Naive thymus-derived CD8-positive, alpha-beta T cell (primary cell): ENCODE results near the gene VWF. TPM values are rescaled to one million over a fixed set of nuclear protein-coding genes. Genes with fewer than 3 reads are reported as not detected.
A peak's percentile ranks its signal among the peaks of the same experiment; 100 is the strongest.

Experiments
- ATAC-seq, 2 donors: fragments of 150-1000 bp; cut with Tn5 transposase in 1 of 2; sonication (Bioruptor Pico), chemical (Tn5 transposase) in 1 of 2; 1 replicate in 1 of 2; 2 replicates in 1 of 2; pipeline ENCODE4 v1.10.0; 2021; ENCODE audit warnings: mild to moderate bottlenecking in 2 of 2, moderate library complexity in 2 of 2
- POLR2A ChIA-PET: fragments of 350-600 bp; sonication (Branson Sonifier 250); formaldehyde crosslinking; loops from one replicate; lab custom pipeline; 2021; ENCODE audit warnings: antibody characterized with exemption; lab: Charles Lee
- DNase-seq, 10 donors: peaks; one replicate each; pipeline versions ENCODE4 v3.0.0 to v3.0.0-alpha.2; 2020 to 2022
- H3K27ac Mint-ChIP-seq, 10 donors: one replicate each; pipeline ENCODE4 v1.8.0; 2020 to 2022; ENCODE audit warnings: mild to moderate bottlenecking in 10 of 10, mixed read lengths in 10 of 10, moderate library complexity in 4 of 10, inconsistent platforms in 1 of 10
- H3K27me3 Mint-ChIP-seq, 5 donors: one replicate each; pipeline ENCODE4 v1.8.0; 2021 to 2022; ENCODE audit warnings: mixed read lengths in 5 of 5
- H3K36me3 Mint-ChIP-seq, 3 donors: one replicate each; pipeline ENCODE4 v1.8.0; 2020 to 2022; ENCODE audit warnings: mixed read lengths in 3 of 3, mild to moderate bottlenecking in 2 of 3, inconsistent platforms in 1 of 3
- H3K4me1 Mint-ChIP-seq, 4 donors: one replicate each; pipeline ENCODE4 v1.8.0; 2021 to 2022; ENCODE audit warnings: mixed read lengths in 4 of 4
- H3K4me3 Mint-ChIP-seq, 10 donors: one replicate each; pipeline ENCODE4 v1.8.0; 2020 to 2022; ENCODE audit warnings: mild to moderate bottlenecking in 10 of 10, mixed read lengths in 10 of 10, moderate library complexity in 6 of 10, inconsistent platforms in 1 of 10
- H3K9me3 Mint-ChIP-seq, 9 donors: one replicate each; pipeline ENCODE4 v1.8.0; 2020 to 2022; ENCODE audit warnings: mixed read lengths in 9 of 9, mild to moderate bottlenecking in 3 of 9, inconsistent platforms in 1 of 9, moderate library complexity in 1 of 9
- polyA plus RNA-seq, 3 donors: library from polyadenylated mRNA; unstranded; fragments of 300-500 nt; fragmentation: Illumina TruSeq; gene quantifications; one replicate each; pipeline ENCODE4 v1.2.3, GENCODE V29; 2021
- total RNA-seq, 8 experiments: library from RNA in 2 of 8; stranded (reverse) in 2 of 8; gene quantifications; one replicate each; pipeline ENCODE4 v1.2.3 and lab custom pipeline; 2021 to 2026

VWF gene
- total and polyA plus RNA-seq, 5 experiments from 2014 or later: 0.08 to 0.60 TPM; not detected in 3

DNA sequence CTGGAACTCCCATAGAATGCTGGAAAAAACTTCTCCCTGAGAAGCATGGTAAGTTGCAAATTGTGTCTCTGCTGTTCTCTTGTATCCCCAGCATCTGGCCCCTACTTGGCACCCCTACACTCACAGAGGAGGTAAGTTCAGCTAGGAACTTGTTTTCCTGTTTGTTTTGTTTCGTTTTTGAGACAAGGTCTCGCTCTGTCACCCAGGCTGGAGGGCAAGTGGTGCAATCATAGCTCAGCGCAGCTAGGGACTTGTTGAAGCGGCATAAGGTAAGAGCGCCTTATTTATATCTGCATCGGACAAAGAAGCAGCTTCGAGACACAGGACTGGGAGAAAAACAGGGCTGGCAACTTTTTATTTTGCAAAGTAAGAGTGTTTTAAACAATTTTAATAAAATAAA lies 161.0 kb downstream of the VWF start:
- H3K27me3 Mint-ChIP-seq: peaks cover 5 to 17% (median 6%) of the 10 kb centered on the region in 5 donors
- peaks cover 0 to 5% (median under 1%) of the 10 kb centered on the region in 4 donors for H3K4me1 Mint-ChIP-seq
- no peaks in the 10 kb centered on the region for H3K9me3 Mint-ChIP-seq
- POLR2A ChIA-PET: no interaction called here
- no peaks in the 10 kb centered on the region for H3K36me3 Mint-ChIP-seq
- H3K27ac Mint-ChIP-seq: no peak overlapping the region
- H3K4me3 Mint-ChIP-seq: no peak overlapping the region
- ATAC-seq (no peak), DNase-seq (no peak)

GRCh38 chr12:5960783-5961182 lies 163.7 kb downstream of the VWF start:
- no peak overlapping the region for H3K4me3 Mint-ChIP-seq
- POLR2A ChIA-PET: no interaction called here
- peaks cover 0 to 1% (median 0%) of the 10 kb centered on the region in 4 donors for H3K4me1 Mint-ChIP-seq
- peaks cover 0 to 4% (median 4%) of the 10 kb centered on the region in 3 donors for H3K36me3 Mint-ChIP-seq
- H3K27me3 Mint-ChIP-seq: peaks cover 8 to 17% (median 11%) of the 10 kb centered on the region in 5 donors
- DNase-seq (no peak), ATAC-seq (no peak)
- H3K27ac Mint-ChIP-seq: no peak overlapping the region
- peaks cover 0 to 10% (median 2%) of the 10 kb centered on the region in 9 donors for H3K9me3 Mint-ChIP-seq

- DNase-seq: no peak
- no peak overlapping the region for H3K27ac Mint-ChIP-seq
- peaks cover 0 to 6% (median 4%) of the 10 kb centered on the region in 3 donors for H3K36me3 Mint-ChIP-seq
- peaks cover 11 to 25% (median 17%) of the 10 kb centered on the region in 5 donors for H3K27me3 Mint-ChIP-seq
- H3K4me3 Mint-ChIP-seq: no peak overlapping the region
- H3K9me3 Mint-ChIP-seq: peaks cover 0 to 10% (median 2%) of the 10 kb centered on the region in 9 donors
- no peaks in the 10 kb centered on the region for H3K4me1 Mint-ChIP-seq
- no peak for ATAC-seq
- POLR2A ChIA-PET: no interaction called here
Measured at GRCh38 chr12:5956987-5957386, 167.5 kb downstream of the VWF start.

GRCh38 chr12:5954661-5955060 lies 169.8 kb downstream of the VWF start:
- Mint-ChIP-seq H3K36me3 (peaks cover 0 to 6% (median 4%) of the 10 kb centered on the region in 3 donors), H3K27me3 (peaks cover 20 to 41% (median 27%) of the 10 kb centered on the region in 5 donors), H3K9me3 (peaks cover 0 to 10% (median 2%) of the 10 kb centered on the region in 9 donors), H3K4me1 (no peaks in the 10 kb centered on the region), H3K27ac (no peak overlapping the region), H3K4me3 (no peak overlapping the region)
- ATAC-seq: no peak
- DNase-seq: no peak
- POLR2A ChIA-PET: no interaction called here

DNA sequence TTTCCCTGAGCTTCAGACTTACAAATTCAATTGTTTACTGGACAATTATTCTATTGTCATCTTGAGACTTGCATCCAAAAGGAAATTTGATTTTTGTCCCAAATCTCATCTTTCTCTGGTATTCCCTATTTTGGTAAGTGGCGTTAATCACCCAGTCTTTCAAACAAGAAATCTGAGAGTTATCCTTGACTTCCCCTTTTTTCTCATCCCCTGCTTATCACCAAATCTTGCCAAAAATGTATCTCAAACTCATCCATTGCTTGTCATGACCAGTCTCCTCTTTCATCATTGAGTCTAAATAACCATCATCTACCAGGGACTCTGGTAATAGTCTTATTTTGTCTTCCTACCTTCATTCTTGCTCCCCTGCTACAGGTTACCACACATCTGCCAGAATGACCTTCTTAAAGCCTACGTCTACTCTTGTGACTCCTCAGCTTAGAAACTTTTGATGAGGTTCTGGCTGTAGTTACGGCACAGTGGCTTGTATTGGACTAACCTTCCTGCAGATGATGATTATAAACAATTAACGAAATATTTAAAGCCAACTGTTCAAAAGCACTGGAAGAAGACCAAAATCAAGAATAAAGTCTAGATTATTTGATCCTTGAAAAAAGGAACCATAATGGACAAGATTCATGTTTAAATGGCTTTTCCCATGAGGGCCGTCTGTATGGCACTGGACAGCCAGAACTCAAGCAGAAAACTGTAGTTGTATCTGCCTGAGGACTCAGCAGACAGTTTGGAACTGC lies 170.5 kb downstream of the VWF start:
- Mint-ChIP-seq H3K36me3 (peaks cover 0 to 6% (median 4%) of the 10 kb centered on the region in 3 donors), H3K4me3 (no peak overlapping the region), H3K9me3 (peaks cover 0 to 10% (median 2%) of the 10 kb centered on the region in 9 donors), H3K27ac (no peak overlapping the region), H3K4me1 (no peaks in the 10 kb centered on the region), H3K27me3 (peaks cover 22 to 48% (median 29%) of the 10 kb centered on the region in 5 donors)
- no peak for DNase-seq
- ATAC-seq: no peak
- POLR2A ChIA-PET: no interaction called here

GRCh38 chr12:5952031-5952430 lies 172.4 kb downstream of the VWF start:
- peaks cover 17 to 67% (median 44%) of the 10 kb centered on the region in 5 donors for H3K27me3 Mint-ChIP-seq
- no peak for ATAC-seq
- peaks cover 0 to 6% (median under 1%) of the 10 kb centered on the region in 9 donors for H3K9me3 Mint-ChIP-seq

GRCh38 chr12:5948696-5949095 lies 175.8 kb downstream of the VWF start:
- H3K9me3 Mint-ChIP-seq: peaks cover 0 to 2% (median 0%) of the 10 kb centered on the region in 9 donors
- H3K4me1 Mint-ChIP-seq: peaks cover 0 to 5% (median 3%) of the 10 kb centered on the region in 4 donors
- DNase-seq (no peak), ATAC-seq (no peak)
- H3K4me3 Mint-ChIP-seq: no peak overlapping the region
- POLR2A ChIA-PET: no interaction called here
- no peaks in the 10 kb centered on the region for H3K36me3 Mint-ChIP-seq
- H3K27me3 Mint-ChIP-seq: peaks cover 39 to 90% (median 63%) of the 10 kb centered on the region in 5 donors
- H3K27ac Mint-ChIP-seq: no peak overlapping the region

More at GRCh38 chr12:5952031-5952430, 172.4 kb downstream of the VWF start:
- no peak for DNase-seq
- H3K27ac Mint-ChIP-seq: no peak overlapping the region
- no peak overlapping the region for H3K4me3 Mint-ChIP-seq
- POLR2A ChIA-PET: no interaction called here
- peaks cover 0 to 2% (median 2%) of the 10 kb centered on the region in 3 donors for H3K36me3 Mint-ChIP-seq
- no peaks in the 10 kb centered on the region for H3K4me1 Mint-ChIP-seq

DNA sequence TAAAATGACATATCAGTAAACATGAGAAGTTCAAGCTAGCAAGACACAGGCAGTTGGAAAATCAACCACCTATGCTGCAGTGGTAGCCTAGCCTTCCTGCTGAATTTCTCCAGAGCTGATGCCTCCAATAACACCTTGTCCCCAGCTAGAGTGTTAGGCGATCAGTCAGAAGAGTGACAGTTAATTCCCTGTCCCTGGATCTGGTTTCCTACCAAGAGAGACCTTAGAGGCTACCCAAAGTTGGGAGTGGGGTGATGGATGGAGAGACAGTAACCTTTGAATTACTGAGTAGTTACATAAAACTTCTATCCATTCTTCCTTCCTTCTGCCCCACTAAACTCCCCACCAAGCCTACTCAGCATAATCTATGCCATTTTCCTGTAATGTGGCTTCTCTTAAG lies 177.5 kb downstream of the VWF start:
- no peaks in the 10 kb centered on the region for H3K9me3 Mint-ChIP-seq
- POLR2A ChIA-PET: no interaction called here
- H3K36me3 Mint-ChIP-seq: no peaks in the 10 kb centered on the region
- peaks cover 43 to 90% (median 70%) of the 10 kb centered on the region in 5 donors for H3K27me3 Mint-ChIP-seq
- H3K4me1 Mint-ChIP-seq: peaks cover 0 to 5% (median 3%) of the 10 kb centered on the region in 4 donors
- no peak overlapping the region for H3K4me3 Mint-ChIP-seq
- ATAC-seq (no peak), DNase-seq (no peak)
- H3K27ac Mint-ChIP-seq: no peak overlapping the region

- DNase-seq: no peak
- ATAC-seq: no peak
- POLR2A ChIA-PET: no interaction called here
- H3K9me3 Mint-ChIP-seq: no peaks in the 10 kb centered on the region
- peaks cover 41 to 88% (median 70%) of the 10 kb centered on the region in 5 donors for H3K27me3 Mint-ChIP-seq
- H3K4me3 Mint-ChIP-seq: no peak overlapping the region
- peaks cover 0 to 5% (median 3%) of the 10 kb centered on the region in 4 donors for H3K4me1 Mint-ChIP-seq
- H3K27ac Mint-ChIP-seq: no peak overlapping the region
- no peaks in the 10 kb centered on the region for H3K36me3 Mint-ChIP-seq
Measured at GRCh38 chr12:5946388-5946787, 178.1 kb downstream of the VWF start.

GRCh38 chr12:5945071-5946008 lies 179.1 kb downstream of the VWF start, which contains the start of gene ANO2:
Gene ANO2 (minus strand): TSS chr12:5945259. CDS start chr12:5945217, 42 bp downstream.
- Mint-ChIP-seq H3K9me3 (no peaks in the 10 kb centered on the region), H3K36me3 (no peaks in the 10 kb centered on the region), H3K27me3 (peaks cover 44 to 92% (median 69%) of the 10 kb centered on the region in 5 donors), H3K27ac (no peak within 1 kb of the TSS), H3K4me3 (peak within 1 kb of the TSS in 2 of 10 donors; percentile 36 to 41), H3K4me1 (peaks cover 0 to 5% (median 3%) of the 10 kb centered on the region in 4 donors)
- ATAC-seq (no peak), DNase-seq (no peak)
- POLR2A ChIA-PET: no interaction called here

GRCh38 chr12:5944688-5945070 lies 179.8 kb downstream of the VWF start:
- POLR2A ChIA-PET: no interaction called here
- no peaks in the 10 kb centered on the region for H3K36me3 Mint-ChIP-seq
- peak overlapping the region in 1 of 10 donors; percentile 14 for H3K4me3 Mint-ChIP-seq
- H3K27ac Mint-ChIP-seq: no peak overlapping the region
- peaks cover 47 to 95% (median 73%) of the 10 kb centered on the region in 5 donors for H3K27me3 Mint-ChIP-seq
- ATAC-seq (no peak), DNase-seq (no peak)
- peaks cover 0 to 5% (median 3%) of the 10 kb centered on the region in 4 donors for H3K4me1 Mint-ChIP-seq
- no peaks in the 10 kb centered on the region for H3K9me3 Mint-ChIP-seq

DNA sequence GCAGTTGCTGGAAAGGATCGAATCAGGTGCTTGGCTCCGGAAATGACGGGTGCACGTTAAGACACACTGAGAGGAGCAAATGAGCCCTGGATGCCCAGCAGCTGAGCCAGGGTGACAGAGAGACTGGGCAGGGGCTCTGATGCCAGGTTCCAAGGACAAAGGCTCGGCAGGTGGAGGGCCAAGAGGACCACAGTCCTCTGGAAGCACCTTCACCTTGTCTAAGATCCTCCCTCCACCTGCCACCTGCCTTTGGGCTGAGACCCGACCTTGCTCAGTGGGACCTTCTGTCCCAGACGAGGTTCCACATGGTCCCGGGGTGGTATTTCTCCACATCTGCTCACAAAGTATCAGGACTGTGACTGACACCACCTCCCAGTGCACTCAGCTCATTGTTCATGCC lies 180.4 kb downstream of the VWF start:
- Mint-ChIP-seq H3K9me3 (no peaks in the 10 kb centered on the region), H3K27me3 (peaks cover 50 to 95% (median 72%) of the 10 kb centered on the region in 5 donors), H3K4me1 (peaks cover 0 to 5% (median 3%) of the 10 kb centered on the region in 4 donors), H3K27ac (no peak overlapping the region), H3K36me3 (no peaks in the 10 kb centered on the region), H3K4me3 (no peak overlapping the region)
- POLR2A ChIA-PET: no interaction called here
- no peak for ATAC-seq
- no peak for DNase-seq
